Measurements from ENCODE around the gene C7.

DNA sequence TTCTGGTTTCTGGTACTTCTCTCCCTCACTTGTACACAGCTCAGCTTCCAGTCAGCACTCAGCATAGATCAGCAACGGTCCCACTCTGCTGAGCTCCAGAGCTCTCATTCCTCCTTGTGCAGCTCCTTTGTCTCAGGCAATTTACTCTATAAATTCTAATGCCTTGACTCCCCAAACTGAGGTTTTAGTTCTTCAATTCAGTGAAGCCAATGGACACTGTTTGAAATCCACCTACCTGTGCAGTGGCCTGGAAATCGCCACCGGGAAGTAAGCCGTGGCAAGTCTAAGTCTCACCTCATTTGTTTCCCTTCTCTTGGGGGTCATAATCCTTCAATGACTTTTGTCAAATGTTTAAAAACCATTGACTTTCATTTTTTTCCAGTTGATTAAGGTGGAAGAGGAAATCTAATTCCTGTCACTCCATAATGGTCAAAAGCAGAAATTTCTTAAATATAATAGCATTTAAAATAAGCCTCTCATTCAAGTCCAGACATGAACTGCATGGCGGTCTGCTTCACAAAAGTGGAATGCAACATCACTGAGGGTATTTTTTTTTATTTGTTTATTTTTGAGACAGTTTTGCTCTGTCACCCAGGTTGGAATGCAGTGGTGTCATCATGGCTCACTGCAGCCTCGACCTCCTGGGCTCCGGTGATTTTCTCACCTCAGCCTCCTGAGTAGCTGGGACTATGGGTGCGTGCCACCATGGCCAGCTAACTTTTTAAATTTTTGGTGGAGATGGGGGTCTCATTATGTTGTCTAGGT, 79.6 kb downstream of the C7 start:
- TF ChIP-seq, protein P1, sequence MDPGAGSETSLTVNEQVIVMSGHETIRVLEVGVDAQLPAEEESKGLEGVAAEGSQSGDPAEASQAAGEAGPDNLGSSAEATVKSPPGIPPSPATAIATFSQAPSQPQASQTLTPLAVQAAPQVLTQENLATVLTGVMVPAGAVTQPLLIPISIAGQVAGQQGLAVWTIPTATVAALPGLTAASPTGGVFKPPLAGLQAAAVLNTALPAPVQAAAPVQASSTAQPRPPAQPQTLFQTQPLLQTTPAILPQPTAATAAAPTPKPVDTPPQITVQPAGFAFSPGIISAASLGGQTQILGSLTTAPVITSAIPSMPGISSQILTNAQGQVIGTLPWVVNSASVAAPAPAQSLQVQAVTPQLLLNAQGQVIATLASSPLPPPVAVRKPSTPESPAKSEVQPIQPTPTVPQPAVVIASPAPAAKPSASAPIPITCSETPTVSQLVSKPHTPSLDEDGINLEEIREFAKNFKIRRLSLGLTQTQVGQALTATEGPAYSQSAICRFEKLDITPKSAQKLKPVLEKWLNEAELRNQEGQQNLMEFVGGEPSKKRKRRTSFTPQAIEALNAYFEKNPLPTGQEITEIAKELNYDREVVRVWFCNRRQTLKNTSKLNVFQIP (CRISPR knock-in tag; IDR thresholded peaks at IDR 0.05; ENCODE audit: borderline replicate concordance, low read depth): no peak
- TF ChIP-seq OSR1 (CRISPR knock-in tag; IDR thresholded peaks at IDR 0.05) (no peak), TCF4 (CRISPR knock-in tag; IDR thresholded peaks at IDR 0.05; ENCODE audit: borderline replicate concordance) (no peak), ZNF565 (CRISPR knock-in tag; conservative IDR thresholded peaks at IDR 0.05; ENCODE audit: low read depth) (no peak), TOX (CRISPR knock-in tag; IDR thresholded peaks at IDR 0.05; ENCODE audit: borderline replicate concordance) (no peak), ZFP3 (CRISPR knock-in tag; IDR thresholded peaks at IDR 0.05) (no peak), CSDC2 (CRISPR knock-in tag; IDR thresholded peaks at IDR 0.05) (no peak), SNAI2 (CRISPR knock-in tag; IDR thresholded peaks at IDR 0.05) (no peak), ESRRG (CRISPR knock-in tag; IDR thresholded peaks at IDR 0.05) (no peak), RARB (CRISPR knock-in tag; IDR thresholded peaks at IDR 0.05) (no peak), BACH2 (CRISPR knock-in tag; IDR thresholded peaks at IDR 0.05; ENCODE audit: borderline replicate concordance) (no peak)
- TF ChIP-seq, protein P2, sequence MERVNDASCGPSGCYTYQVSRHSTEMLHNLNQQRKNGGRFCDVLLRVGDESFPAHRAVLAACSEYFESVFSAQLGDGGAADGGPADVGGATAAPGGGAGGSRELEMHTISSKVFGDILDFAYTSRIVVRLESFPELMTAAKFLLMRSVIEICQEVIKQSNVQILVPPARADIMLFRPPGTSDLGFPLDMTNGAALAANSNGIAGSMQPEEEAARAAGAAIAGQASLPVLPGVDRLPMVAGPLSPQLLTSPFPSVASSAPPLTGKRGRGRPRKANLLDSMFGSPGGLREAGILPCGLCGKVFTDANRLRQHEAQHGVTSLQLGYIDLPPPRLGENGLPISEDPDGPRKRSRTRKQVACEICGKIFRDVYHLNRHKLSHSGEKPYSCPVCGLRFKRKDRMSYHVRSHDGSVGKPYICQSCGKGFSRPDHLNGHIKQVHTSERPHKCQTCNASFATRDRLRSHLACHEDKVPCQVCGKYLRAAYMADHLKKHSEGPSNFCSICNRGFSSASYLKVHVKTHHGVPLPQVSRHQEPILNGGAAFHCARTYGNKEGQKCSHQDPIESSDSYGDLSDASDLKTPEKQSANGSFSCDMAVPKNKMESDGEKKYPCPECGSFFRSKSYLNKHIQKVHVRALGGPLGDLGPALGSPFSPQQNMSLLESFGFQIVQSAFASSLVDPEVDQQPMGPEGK (CRISPR knock-in tag; IDR thresholded peaks at IDR 0.05; ENCODE audit: borderline replicate concordance): no peak
